Esophagus muscularis mucosa (tissue), 4 donors: ENCODE measurements around the gene WDFY3. TPM values are rescaled to one million over a fixed set of nuclear protein-coding genes. Genes with fewer than 3 reads are reported as not detected.
A peak's percentile ranks its signal among the peaks of the same experiment; 100 is the strongest.

Source experiments
- DNase-seq: peaks from one replicate; pipeline ENCODE4 v3.0.0-alpha.2; 2017; ENCODE audit errors: extremely low spot score
- H3K27ac ChIP-seq, 4 donors: fragments of 200-600 bp; sonication (generic); replicated peaks in 1 of 4; 1 replicate in 3 of 4; 2 replicates in 1 of 4; pipeline ENCODE4 v1.5.1; 2016 to 2019; ENCODE audit warnings: mild to moderate bottlenecking in 1 of 4
- H3K27me3 ChIP-seq, 4 donors: fragments of 200-600 bp; sonication (generic); one replicate each; pipeline versions ENCODE4 v1.5.1 to v1.6.0; 2016 to 2019
- H3K36me3 ChIP-seq, 4 donors: fragments of 200-600 bp; sonication (generic); one replicate each; pipeline ENCODE4 v1.5.1; 2016 to 2019
- H3K4me1 ChIP-seq, 4 donors: fragments of 200-600 bp; sonication (generic); one replicate each; pipeline ENCODE4 v1.5.1; 2016 to 2019
- H3K4me3 ChIP-seq, 4 donors: fragments of 200-600 bp; sonication (generic); 1 replicate in 2 of 4; 2 replicates in 2 of 4; pipeline ENCODE4 v1.5.1; 2016 to 2019; ENCODE audit warnings: mild to moderate bottlenecking in 4 of 4, moderate library complexity in 1 of 4
- H3K9me3 ChIP-seq, 4 donors: fragments of 200-600 bp; sonication (generic); 1 replicate in 3 of 4; 2 replicates in 1 of 4; pipeline ENCODE4 v1.5.1; 2016 to 2019
- CTCF ChIP-seq, 3 experiments: fragments of 200-600 bp in 2 of 3; fragments of 450-650 bp in 1 of 3; sonication (generic) in 2 of 3; IDR thresholded peaks; one replicate each; pipeline ENCODE4 v1.5.1; 2017 to 2019; ENCODE audit warnings: antibody characterized with exemption in 3 of 3, mild to moderate bottlenecking in 2 of 3, moderate library complexity in 1 of 3
- EP300 ChIP-seq: sonication (generic); formaldehyde crosslinking; IDR thresholded peaks from one replicate; pipeline ENCODE4 v1.6.1; 2017; ENCODE audit warnings: antibody characterized with exemption
- POLR2A ChIP-seq: fragments of 450-650 bp; IDR thresholded peaks from one replicate; pipeline ENCODE4 v1.6.1; 2017; ENCODE audit warnings: antibody characterized with exemption, moderate library complexity, mild to moderate bottlenecking, low read depth
- POLR2AphosphoS5 ChIP-seq, 2 donors: sonication (generic); formaldehyde crosslinking; IDR thresholded peaks; one replicate each; pipeline ENCODE4 v1.6.1; 2017; ENCODE audit warnings: antibody characterized with exemption in 2 of 2
- WGBS: methylation state at CpG from one replicate; pipeline ENCODE4 v1.1.5; 2018; 5-methylcytosine and 5-hydroxymethylcytosine counted together
- intact Hi-C: fragments of 100-400 bp; cut with DNase I; formaldehyde crosslinking; loops from one replicate; pipeline ENCODE4 v1.15.1; 2023
- total RNA-seq, 4 donors: library from RNA; depleted of rRNA; stranded (reverse); fragments of >200 nt; gene quantifications; one replicate each; pipeline versions ENCODE4 v1.1.0 to v1.2.1, GENCODE V29; 2016

The WDFY3 gene
- total RNA-seq, 4 donors from 2014 or later: 73.1 to 103 (median 100.0) TPM

GRCh38 chr4:84948056-84948455 lies 18.4 kb downstream of the WDFY3 start:
- H3K27me3 ChIP-seq: no peaks in the 10 kb centered on the region

DNA sequence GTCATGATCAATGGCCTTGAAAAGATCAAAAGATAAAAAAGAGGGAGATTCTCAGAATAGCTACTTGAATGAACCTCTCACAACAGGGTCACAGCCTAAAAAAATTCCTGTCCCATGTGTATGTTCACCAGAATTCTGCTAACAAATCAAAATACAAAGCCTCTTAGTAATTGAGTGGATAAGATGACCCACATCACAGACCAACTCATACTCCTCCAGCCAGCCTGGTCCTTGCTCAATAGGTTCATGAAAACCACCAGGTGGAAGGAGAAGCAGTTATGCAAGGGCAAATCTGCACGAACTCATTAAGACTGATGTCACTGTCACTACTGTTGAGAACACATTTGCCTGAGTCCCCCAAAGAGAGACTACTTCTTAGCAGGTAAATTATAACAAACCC lies 21.5 kb downstream of the WDFY3 start:
- no peaks in the 10 kb centered on the region for H3K27me3 ChIP-seq
- peaks cover 0 to 18% (median 14%) of the 10 kb centered on the region in 4 donors for H3K9me3 ChIP-seq
- no peak overlapping the region for H3K27ac ChIP-seq
- H3K4me3 ChIP-seq: no peak overlapping the region
- intact Hi-C loops: no loop called here
- peaks cover 19 to 45% (median 22%) of the 10 kb centered on the region in 4 donors for H3K4me1 ChIP-seq
- no peak for DNase-seq
- TF ChIP-seq EP300: no peak
- no peaks in the 10 kb centered on the region for H3K36me3 ChIP-seq
- WGBS: 100% methylated on average over 1 of the region's 1 CpG

More at GRCh38 chr4:84948056-84948455, 18.4 kb downstream of the WDFY3 start:
- Histone ChIP-seq H3K4me1 (peaks cover 29 to 67% (median 38%) of the 10 kb centered on the region in 4 donors), H3K9me3 (no peaks in the 10 kb centered on the region), H3K4me3 (no peak overlapping the region), H3K36me3 (no peaks in the 10 kb centered on the region), H3K27ac (no peak overlapping the region)
- no peak for TF ChIP-seq POLR2AphosphoS5 (IDR thresholded peaks at IDR 0.05)
- no peak for TF ChIP-seq CTCF (IDR thresholded peaks at IDR 0.05)
- no peak for TF ChIP-seq POLR2A
- TF ChIP-seq EP300: no peak
- no peak for DNase-seq
- intact Hi-C loops: no loop called here
- WGBS: 72% methylated on average over 2 of the region's 2 CpGs

GRCh38 chr4:84940960-84941359 lies 25.5 kb downstream of the WDFY3 start:
- intact Hi-C loops: no loop called here
- Histone ChIP-seq H3K4me1 (peaks cover 33 to 45% (median 39%) of the 10 kb centered on the region in 4 donors), H3K9me3 (peaks cover 0 to 19% (median 14%) of the 10 kb centered on the region in 4 donors), H3K4me3 (no peak overlapping the region), H3K27me3 (no peaks in the 10 kb centered on the region), H3K27ac (no peak overlapping the region), H3K36me3 (no peaks in the 10 kb centered on the region)
- TF ChIP-seq POLR2A (no peak), CTCF (IDR thresholded peaks at IDR 0.05) (no peak), POLR2AphosphoS5 (IDR thresholded peaks at IDR 0.05) (no peak), EP300 (no peak)
- no peak for DNase-seq

- TF ChIP-seq EP300 (no peak), POLR2AphosphoS5 (IDR thresholded peaks at IDR 0.05) (no peak), POLR2A (no peak), CTCF (IDR thresholded peaks at IDR 0.05) (no peak)
- no peak for DNase-seq
- no peak overlapping the region for H3K4me3 ChIP-seq
- H3K4me1 ChIP-seq: peaks cover 26 to 38% (median 36%) of the 10 kb centered on the region in 4 donors
- H3K27me3 ChIP-seq: no peaks in the 10 kb centered on the region
- no peaks in the 10 kb centered on the region for H3K36me3 ChIP-seq
- H3K9me3 ChIP-seq: peaks cover 0 to 19% (median 14%) of the 10 kb centered on the region in 4 donors
- 89% methylated on average over 6 of the region's 6 CpGs for WGBS
- peak overlapping the region; percentile 36 to 60 (median 44) for H3K27ac ChIP-seq
- intact Hi-C loops: no loop called here
Observed at GRCh38 chr4:84939113-84939512, 27.4 kb downstream of the WDFY3 start.

DNA sequence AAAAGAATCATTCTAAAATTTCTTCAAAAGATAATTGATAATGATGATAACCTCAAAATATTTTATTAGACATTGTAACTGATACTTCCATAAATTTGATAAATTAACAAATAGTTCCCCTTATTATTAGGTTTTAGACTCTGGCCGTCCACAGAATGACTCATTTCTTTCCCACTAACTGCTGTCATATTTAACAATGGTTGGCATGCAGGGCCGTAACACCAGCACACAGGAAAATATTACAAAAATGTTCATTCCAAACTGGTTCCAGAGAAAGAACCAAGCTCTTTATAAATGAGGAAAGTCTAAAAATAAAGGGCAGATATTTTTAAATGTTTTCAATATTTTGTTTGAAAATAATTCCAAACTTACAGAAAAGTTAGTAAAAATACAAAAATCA lies 28.2 kb downstream of the WDFY3 start:
- Histone ChIP-seq H3K27me3 (no peaks in the 10 kb centered on the region), H3K4me3 (no peak overlapping the region), H3K27ac (peak overlapping the region; percentile 36 to 60 (median 44)), H3K4me1 (peaks cover 26 to 38% (median 35%) of the 10 kb centered on the region in 4 donors), H3K36me3 (no peaks in the 10 kb centered on the region), H3K9me3 (peaks cover 0 to 19% (median 14%) of the 10 kb centered on the region in 4 donors)
- TF ChIP-seq POLR2A: no peak
- no peak for TF ChIP-seq CTCF (IDR thresholded peaks at IDR 0.05)
- no peak for TF ChIP-seq EP300
- no peak for TF ChIP-seq POLR2AphosphoS5 (IDR thresholded peaks at IDR 0.05)
- 8% methylated on average over 2 of the region's 2 CpGs for WGBS
- intact Hi-C loops: no loop called here
- no peak for DNase-seq
